ENCODE results near the gene NFASC. TPM values are rescaled to one million over a fixed set of nuclear protein-coding genes. Genes with fewer than 3 reads are reported as not detected.

The NFASC gene
- total and polyA plus RNA-seq, 9 of the 15 experiments (the other 6 are each of a cell fraction or from before 2014, with no cell fraction given), result 0.03 to 0.16 (median 0.06) TPM; not detected in 6

GRCh38 chr1:204971517-204972336, 101.1 kb downstream of the NFASC start (continued):
- TF ChIP-seq ZNF318 (IDR thresholded peaks at IDR 0.05; ENCODE audit: borderline replicate concordance in 1 of 2, low read depth in 1 of 2) (no peak), ZNF165 (CRISPR knock-in tag; IDR thresholded peaks at IDR 0.05; ENCODE audit: borderline replicate concordance) (no peak), RBM22 (IDR thresholded peaks at IDR 0.05; ENCODE audit: low read depth, low read length, poor library complexity, severe bottlenecking) (no peak), SREBF1 (IDR thresholded peaks at IDR 0.05; ENCODE audit: borderline replicate concordance, low read depth, low read length) (no peak), ZNF707 (CRISPR knock-in tag; conservative IDR thresholded peaks at IDR 0.05) (no peak), HMG20A (CRISPR knock-in tag; conservative IDR thresholded peaks at IDR 0.05) (no peak), ZNF75A (CRISPR knock-in tag; IDR thresholded peaks at IDR 0.05) (no peak), POU5F1 (IDR thresholded peaks at IDR 0.05; ENCODE audit: borderline replicate concordance, low read depth, low read length, partially characterized antibody) (no peak), ZNF583 (CRISPR knock-in tag; IDR thresholded peaks at IDR 0.05) (no peak)
- TF ChIP-seq, protein P1, sequence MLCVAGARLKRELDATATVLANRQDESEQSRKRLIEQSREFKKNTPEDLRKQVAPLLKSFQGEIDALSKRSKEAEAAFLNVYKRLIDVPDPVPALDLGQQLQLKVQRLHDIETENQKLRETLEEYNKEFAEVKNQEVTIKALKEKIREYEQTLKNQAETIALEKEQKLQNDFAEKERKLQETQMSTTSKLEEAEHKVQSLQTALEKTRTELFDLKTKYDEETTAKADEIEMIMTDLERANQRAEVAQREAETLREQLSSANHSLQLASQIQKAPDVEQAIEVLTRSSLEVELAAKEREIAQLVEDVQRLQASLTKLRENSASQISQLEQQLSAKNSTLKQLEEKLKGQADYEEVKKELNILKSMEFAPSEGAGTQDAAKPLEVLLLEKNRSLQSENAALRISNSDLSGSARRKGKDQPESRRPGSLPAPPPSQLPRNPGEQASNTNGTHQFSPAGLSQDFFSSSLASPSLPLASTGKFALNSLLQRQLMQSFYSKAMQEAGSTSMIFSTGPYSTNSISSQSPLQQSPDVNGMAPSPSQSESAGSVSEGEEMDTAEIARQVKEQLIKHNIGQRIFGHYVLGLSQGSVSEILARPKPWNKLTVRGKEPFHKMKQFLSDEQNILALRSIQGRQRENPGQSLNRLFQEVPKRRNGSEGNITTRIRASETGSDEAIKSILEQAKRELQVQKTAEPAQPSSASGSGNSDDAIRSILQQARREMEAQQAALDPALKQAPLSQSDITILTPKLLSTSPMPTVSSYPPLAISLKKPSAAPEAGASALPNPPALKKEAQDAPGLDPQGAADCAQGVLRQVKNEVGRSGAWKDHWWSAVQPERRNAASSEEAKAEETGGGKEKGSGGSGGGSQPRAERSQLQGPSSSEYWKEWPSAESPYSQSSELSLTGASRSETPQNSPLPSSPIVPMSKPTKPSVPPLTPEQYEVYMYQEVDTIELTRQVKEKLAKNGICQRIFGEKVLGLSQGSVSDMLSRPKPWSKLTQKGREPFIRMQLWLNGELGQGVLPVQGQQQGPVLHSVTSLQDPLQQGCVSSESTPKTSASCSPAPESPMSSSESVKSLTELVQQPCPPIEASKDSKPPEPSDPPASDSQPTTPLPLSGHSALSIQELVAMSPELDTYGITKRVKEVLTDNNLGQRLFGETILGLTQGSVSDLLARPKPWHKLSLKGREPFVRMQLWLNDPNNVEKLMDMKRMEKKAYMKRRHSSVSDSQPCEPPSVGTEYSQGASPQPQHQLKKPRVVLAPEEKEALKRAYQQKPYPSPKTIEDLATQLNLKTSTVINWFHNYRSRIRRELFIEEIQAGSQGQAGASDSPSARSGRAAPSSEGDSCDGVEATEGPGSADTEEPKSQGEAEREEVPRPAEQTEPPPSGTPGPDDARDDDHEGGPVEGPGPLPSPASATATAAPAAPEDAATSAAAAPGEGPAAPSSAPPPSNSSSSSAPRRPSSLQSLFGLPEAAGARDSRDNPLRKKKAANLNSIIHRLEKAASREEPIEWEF (CRISPR knock-in tag; IDR thresholded peaks at IDR 0.05), result no peak
- TF ChIP-seq, protein P2, sequence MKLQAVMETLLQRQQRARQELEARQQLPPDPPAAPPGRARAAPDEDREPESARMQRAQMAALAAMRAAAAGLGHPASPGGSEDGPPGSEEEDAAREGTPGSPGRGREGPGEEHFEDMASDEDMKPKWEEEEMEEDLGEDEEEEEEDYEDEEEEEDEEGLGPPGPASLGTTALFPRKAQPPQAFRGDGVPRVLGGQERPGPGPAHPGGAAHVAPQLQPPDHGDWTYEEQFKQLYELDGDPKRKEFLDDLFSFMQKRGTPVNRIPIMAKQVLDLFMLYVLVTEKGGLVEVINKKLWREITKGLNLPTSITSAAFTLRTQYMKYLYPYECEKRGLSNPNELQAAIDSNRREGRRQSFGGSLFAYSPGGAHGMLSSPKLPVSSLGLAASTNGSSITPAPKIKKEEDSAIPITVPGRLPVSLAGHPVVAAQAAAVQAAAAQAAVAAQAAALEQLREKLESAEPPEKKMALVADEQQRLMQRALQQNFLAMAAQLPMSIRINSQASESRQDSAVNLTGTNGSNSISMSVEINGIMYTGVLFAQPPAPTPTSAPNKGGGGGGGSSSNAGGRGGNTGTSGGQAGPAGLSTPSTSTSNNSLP (IDR thresholded peaks at IDR 0.05; ENCODE audit: borderline replicate concordance, low read depth, low read length), result no peak

All from K562 (cell line).